HepG2 (cell line): ENCODE data around the gene NLRC5. TPM values are rescaled to one million over a fixed set of nuclear protein-coding genes. Genes with fewer than 3 reads are reported as not detected.

Experiments
- NCOA1 ChIP-seq: sonication (generic); formaldehyde crosslinking; IDR thresholded peaks from 2 replicates; pipeline ENCODE4 v1.9.0; 2021; ENCODE audit warnings: missing genetic modification reagents
- SETDB1 ChIP-seq: sonication (generic); formaldehyde crosslinking; IDR thresholded peaks from 2 replicates; pipeline ENCODE4 v1.5.1; 2020; ENCODE audit warnings: missing genetic modification reagents, mild to moderate bottlenecking, borderline replicate concordance
- ZNF121 ChIP-seq: sonication (generic); formaldehyde crosslinking; IDR thresholded peaks from 2 replicates; pipeline ENCODE4 v1.5.0; 2020; ENCODE audit warnings: mild to moderate bottlenecking, missing genetic modification reagents
- ZNF563 ChIP-seq: sonication (generic); formaldehyde crosslinking; IDR thresholded peaks from 2 replicates; pipeline ENCODE4 v1.8.0; 2022; ENCODE audit warnings: mild to moderate bottlenecking, moderate library complexity, missing genetic modification reagents
- ZNF709 ChIP-seq: sonication (generic); formaldehyde crosslinking; IDR thresholded peaks from 2 replicates; pipeline ENCODE4 v1.5.0; 2020; ENCODE audit warnings: mild to moderate bottlenecking, missing genetic modification reagents
- polyA plus RNA-seq, 8 experiments: library from polyadenylated mRNA; depleted of rRNA in 3 of 8; stranded (reverse) in 7 of 8; unstranded in 1 of 8; fragments of >200 nt; fragmentation: Illumina TruSeq in 4 of 8; extraction: Trizol in 4 of 8; gene quantifications; 2 replicates each; pipeline versions ENCODE4 v1.2.1 to v1.2.3, GENCODE V29; 2011 to 2016; ENCODE audit warnings: low read depth in 4 of 8, missing spikeins in 1 of 8, mixed read lengths in 1 of 8; ENCODE audit not compliant: insufficient read depth in 1 of 8
- total RNA-seq, 5 experiments: library from RNA; depleted of rRNA; stranded (reverse); fragments of >200 nt; fragmentation: Illumina TruSeq; extraction: Trizol; gene quantifications; 2 replicates each; pipeline ENCODE4 v1.2.3, GENCODE V29; 2016; ENCODE audit warnings: low read depth in 1 of 5
- TF ChIP-seq, protein P1 (sequence below): sonication (generic); formaldehyde crosslinking; IDR thresholded peaks from 2 replicates; pipeline ENCODE4 v1.9.0; 2021; ENCODE audit warnings: mild to moderate bottlenecking, missing genetic modification reagents
- TF ChIP-seq, protein P2 (sequence below): sonication (generic); formaldehyde crosslinking; IDR thresholded peaks from 2 replicates; pipeline ENCODE4 v1.5.0; 2020; ENCODE audit warnings: mild to moderate bottlenecking, missing genetic modification reagents

NLRC5 gene
- total and polyA plus RNA-seq, 2 of the 13 experiments (the other 11 are each of a cell fraction or from before 2014, with no cell fraction given) = 6.3 to 12.7 TPM

DNA sequence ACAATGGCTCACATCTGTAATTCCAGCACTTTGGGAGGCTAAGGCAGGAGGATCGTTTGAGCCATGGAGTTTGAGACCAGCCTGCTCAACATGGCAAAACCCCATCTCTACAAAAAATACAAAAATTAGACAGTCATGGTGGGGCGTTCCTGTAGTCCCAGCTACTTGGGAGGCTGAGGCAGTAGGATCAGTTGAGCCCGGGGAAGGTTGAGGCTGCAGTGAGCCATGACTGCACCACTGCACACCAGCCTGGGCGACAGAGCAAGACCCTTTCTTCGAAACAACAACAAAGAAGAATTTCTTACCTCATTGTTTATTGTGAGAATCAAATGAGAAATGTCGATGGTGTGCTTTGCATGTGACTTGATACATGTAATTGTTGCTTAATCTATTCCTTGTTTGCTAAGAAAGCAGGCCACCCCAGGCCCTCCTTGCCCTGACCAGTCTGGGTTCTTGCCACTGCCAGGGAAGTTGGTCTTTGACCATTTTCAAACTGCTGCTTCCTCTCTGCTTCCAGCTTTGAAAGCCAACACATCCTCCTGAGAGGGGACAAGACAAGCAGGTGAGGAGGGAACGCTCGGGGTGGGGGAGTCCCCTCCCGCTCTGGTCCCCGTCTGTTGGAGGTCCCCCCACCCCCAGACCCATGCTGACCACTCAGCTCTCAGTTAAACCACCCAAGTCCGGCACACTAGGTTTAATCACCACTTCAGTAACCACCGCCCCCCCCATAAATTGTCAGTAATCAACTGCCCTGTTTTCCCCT is 55.8 kb downstream of the NLRC5 start (continued):
- TF ChIP-seq ZNF121 (CRISPR knock-in tag) = peak; percentile 62
- TF ChIP-seq ZNF563 = peak; percentile 49; the same call in 1 of the 2 replicates
- TF ChIP-seq, protein P1, sequence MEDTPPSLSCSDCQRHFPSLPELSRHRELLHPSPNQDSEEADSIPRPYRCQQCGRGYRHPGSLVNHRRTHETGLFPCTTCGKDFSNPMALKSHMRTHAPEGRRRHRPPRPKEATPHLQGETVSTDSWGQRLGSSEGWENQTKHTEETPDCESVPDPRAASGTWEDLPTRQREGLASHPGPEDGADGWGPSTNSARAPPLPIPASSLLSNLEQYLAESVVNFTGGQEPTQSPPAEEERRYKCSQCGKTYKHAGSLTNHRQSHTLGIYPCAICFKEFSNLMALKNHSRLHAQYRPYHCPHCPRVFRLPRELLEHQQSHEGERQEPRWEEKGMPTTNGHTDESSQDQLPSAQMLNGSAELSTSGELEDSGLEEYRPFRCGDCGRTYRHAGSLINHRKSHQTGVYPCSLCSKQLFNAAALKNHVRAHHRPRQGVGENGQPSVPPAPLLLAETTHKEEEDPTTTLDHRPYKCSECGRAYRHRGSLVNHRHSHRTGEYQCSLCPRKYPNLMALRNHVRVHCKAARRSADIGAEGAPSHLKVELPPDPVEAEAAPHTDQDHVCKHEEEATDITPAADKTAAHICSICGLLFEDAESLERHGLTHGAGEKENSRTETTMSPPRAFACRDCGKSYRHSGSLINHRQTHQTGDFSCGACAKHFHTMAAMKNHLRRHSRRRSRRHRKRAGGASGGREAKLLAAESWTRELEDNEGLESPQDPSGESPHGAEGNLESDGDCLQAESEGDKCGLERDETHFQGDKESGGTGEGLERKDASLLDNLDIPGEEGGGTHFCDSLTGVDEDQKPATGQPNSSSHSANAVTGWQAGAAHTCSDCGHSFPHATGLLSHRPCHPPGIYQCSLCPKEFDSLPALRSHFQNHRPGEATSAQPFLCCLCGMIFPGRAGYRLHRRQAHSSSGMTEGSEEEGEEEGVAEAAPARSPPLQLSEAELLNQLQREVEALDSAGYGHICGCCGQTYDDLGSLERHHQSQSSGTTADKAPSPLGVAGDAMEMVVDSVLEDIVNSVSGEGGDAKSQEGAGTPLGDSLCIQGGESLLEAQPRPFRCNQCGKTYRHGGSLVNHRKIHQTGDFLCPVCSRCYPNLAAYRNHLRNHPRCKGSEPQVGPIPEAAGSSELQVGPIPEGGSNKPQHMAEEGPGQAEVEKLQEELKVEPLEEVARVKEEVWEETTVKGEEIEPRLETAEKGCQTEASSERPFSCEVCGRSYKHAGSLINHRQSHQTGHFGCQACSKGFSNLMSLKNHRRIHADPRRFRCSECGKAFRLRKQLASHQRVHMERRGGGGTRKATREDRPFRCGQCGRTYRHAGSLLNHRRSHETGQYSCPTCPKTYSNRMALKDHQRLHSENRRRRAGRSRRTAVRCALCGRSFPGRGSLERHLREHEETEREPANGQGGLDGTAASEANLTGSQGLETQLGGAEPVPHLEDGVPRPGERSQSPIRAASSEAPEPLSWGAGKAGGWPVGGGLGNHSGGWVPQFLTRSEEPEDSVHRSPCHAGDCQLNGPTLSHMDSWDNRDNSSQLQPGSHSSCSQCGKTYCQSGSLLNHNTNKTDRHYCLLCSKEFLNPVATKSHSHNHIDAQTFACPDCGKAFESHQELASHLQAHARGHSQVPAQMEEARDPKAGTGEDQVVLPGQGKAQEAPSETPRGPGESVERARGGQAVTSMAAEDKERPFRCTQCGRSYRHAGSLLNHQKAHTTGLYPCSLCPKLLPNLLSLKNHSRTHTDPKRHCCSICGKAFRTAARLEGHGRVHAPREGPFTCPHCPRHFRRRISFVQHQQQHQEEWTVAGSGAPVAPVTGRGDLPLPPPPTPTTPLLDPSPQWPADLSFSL (CRISPR knock-in tag) = 0 out of 2 replicates have a peak, but pooled peaks have one; percentile 23
- TF ChIP-seq, protein P2, sequence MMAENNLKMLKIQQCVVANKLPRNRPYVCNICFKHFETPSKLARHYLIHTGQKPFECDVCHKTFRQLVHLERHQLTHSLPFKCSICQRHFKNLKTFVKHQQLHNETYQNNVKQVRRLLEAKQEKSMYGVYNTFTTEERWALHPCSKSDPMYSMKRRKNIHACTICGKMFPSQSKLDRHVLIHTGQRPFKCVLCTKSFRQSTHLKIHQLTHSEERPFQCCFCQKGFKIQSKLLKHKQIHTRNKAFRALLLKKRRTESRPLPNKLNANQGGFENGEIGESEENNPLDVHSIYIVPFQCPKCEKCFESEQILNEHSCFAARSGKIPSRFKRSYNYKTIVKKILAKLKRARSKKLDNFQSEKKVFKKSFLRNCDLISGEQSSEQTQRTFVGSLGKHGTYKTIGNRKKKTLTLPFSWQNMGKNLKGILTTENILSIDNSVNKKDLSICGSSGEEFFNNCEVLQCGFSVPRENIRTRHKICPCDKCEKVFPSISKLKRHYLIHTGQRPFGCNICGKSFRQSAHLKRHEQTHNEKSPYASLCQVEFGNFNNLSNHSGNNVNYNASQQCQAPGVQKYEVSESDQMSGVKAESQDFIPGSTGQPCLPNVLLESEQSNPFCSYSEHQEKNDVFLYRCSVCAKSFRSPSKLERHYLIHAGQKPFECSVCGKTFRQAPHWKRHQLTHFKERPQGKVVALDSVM (CRISPR knock-in tag) = peak; percentile 49; the same call in 1 of the 2 replicates
- 0 out of 2 replicates have a peak, but pooled peaks have one; percentile 40 for TF ChIP-seq NCOA1 (CRISPR knock-in tag)
- peak; percentile 58; the same call in 1 of the 2 replicates for TF ChIP-seq ZNF709 (CRISPR knock-in tag)
- no peak for TF ChIP-seq SETDB1 (CRISPR knock-in tag)
